ENCODE data around the gene IKBKE.

GRCh38 chr1:206529425-206529824, 59.1 kb downstream of the IKBKE start:
- TF ChIP-seq CTCF (IDR thresholded peaks at IDR 0.05; ENCODE audit: poor library complexity, severe bottlenecking) (no peak), EP300 (conservative IDR thresholded peaks at IDR 0.05; ENCODE audit: poor library complexity, severe bottlenecking) (no peak), MXI1 (conservative IDR thresholded peaks at IDR 0.05; ENCODE audit: poor library complexity, severe bottlenecking) (no peak), TAF1 (IDR thresholded peaks at IDR 0.05; ENCODE audit: low read depth) (no peak), REST (IDR thresholded peaks at IDR 0.05; ENCODE audit: borderline replicate concordance) (no peak), EZH2 (IDR thresholded peaks at IDR 0.05; ENCODE audit: borderline replicate concordance, insufficient read depth, low read length, poor library complexity, severe bottlenecking) (no peak)
